Activated naive CD4-positive, alpha-beta T cell treated with anti-CD3 and anti-CD28 coated beads, Interleukin-2, amount 50 U/mL, for 24 hours (primary cell): Measurements from ENCODE around the gene CDK11A.
"Not testable (repeated sequence)": the region's sequence is repeated elsewhere in the genome, so short reads cannot be mapped to it uniquely, and the experiment has no call there.

Experiments used
- H3K27ac Mint-ChIP-seq: one replicate; pipeline ENCODE4 v1.8.0; 2021; ENCODE audit warnings: mild to moderate bottlenecking, mixed read lengths
- H3K27me3 Mint-ChIP-seq: one replicate; pipeline ENCODE4 v1.8.0; 2021; ENCODE audit warnings: mixed read lengths
- H3K36me3 Mint-ChIP-seq: one replicate; pipeline ENCODE4 v1.8.0; 2021; ENCODE audit warnings: mixed read lengths
- H3K4me1 Mint-ChIP-seq: one replicate; pipeline ENCODE4 v1.8.0; 2021; ENCODE audit warnings: mixed read lengths
- H3K4me3 Mint-ChIP-seq: one replicate; pipeline ENCODE4 v1.8.0; 2021; ENCODE audit warnings: mild to moderate bottlenecking, mixed read lengths
- H3K9me3 Mint-ChIP-seq: one replicate; pipeline ENCODE4 v1.8.0; 2021; ENCODE audit warnings: mixed read lengths

The CDK11A gene

DNA sequence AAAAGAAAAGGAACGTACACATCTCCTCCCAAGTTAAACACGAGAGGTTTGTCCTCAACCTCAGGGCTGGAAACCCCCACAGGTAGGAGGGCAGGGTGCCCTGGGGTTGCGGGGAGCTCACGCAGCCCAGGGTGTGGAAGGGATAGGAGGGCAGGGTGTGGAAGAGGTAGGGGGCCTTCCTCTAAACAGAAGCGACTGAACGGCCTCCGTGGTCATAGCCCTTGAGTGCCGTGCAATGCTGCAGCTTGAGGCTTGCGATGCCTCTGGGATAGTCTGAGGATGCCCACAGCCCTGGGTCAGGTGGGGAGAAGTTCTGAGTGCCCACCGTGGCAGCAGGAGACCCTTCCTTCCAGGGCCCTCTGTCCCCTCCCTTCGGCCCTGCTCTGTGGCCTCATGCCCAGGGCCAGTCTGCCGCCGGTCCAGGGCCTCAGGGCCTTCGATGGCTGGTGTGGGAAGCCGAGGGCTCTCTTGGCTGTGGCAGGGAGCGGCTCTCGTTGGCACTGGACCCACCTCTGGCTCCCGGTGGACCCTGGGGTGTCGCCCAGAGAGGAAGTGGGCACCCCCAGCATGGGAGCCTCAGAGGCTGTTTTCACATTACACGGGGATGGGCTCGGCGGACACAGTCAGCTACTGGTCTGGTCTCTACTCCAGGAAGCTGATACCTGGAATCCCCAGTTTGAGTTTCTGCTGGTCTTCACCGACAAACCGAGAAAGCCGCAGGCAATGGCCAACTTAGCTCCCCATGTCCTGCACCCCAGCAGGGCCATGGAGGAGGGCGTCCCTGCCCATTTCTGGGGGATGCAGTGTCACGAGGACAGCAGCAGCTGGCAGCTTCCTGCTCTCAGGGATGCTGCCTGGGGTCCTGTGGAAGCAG, 59.0 kb downstream of the CDK11A start:
- Mint-ChIP-seq H3K4me3 (no peak overlapping the region), H3K4me1 (peaks cover 3% of the 10 kb centered on the region), H3K36me3 (peaks cover 5% of the 10 kb centered on the region), H3K27me3 (no peaks in the 10 kb centered on the region), H3K9me3 (no peaks in the 10 kb centered on the region), H3K27ac (no peak overlapping the region)

DNA sequence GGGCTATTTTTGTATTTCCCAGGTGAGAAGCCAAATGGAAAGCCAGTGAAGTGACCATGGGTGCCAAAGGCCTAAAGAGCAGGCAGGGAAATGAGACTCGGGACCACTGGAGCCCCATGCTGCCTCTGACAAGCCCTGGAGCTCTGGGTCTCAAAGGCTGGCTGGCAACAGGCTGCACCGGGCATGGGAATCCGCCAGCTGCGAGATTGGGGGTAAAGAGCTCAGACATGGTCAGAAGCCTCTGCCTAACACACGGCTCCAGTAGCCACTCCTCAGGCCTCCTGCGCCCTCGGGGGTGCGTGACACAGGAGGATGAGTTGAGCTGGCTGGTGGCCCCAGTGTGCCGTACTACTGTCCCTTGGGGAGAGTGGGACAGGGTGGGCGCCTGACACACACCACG, 59.8 kb downstream of the CDK11A start:
- not testable (repeated sequence) for H3K9me3 Mint-ChIP-seq, H3K27ac Mint-ChIP-seq, H3K4me3 Mint-ChIP-seq, H3K4me1 Mint-ChIP-seq, H3K27me3 Mint-ChIP-seq, H3K36me3 Mint-ChIP-seq

- H3K4me3 Mint-ChIP-seq, H3K36me3 Mint-ChIP-seq, H3K9me3 Mint-ChIP-seq, H3K4me1 Mint-ChIP-seq, H3K27me3 Mint-ChIP-seq: not testable (repeated sequence)
- peak overlapping the region; percentile 41 for H3K27ac Mint-ChIP-seq
Observed at GRCh38 chr1:1662830-1663560, 61.2 kb downstream of the CDK11A start.

- not testable (repeated sequence) for H3K27me3 Mint-ChIP-seq, H3K4me1 Mint-ChIP-seq, H3K4me3 Mint-ChIP-seq, H3K9me3 Mint-ChIP-seq, H3K36me3 Mint-ChIP-seq
- peak overlapping the region; percentile 41 for H3K27ac Mint-ChIP-seq
Observed at GRCh38 chr1:1662392-1662791, 61.8 kb downstream of the CDK11A start.

DNA sequence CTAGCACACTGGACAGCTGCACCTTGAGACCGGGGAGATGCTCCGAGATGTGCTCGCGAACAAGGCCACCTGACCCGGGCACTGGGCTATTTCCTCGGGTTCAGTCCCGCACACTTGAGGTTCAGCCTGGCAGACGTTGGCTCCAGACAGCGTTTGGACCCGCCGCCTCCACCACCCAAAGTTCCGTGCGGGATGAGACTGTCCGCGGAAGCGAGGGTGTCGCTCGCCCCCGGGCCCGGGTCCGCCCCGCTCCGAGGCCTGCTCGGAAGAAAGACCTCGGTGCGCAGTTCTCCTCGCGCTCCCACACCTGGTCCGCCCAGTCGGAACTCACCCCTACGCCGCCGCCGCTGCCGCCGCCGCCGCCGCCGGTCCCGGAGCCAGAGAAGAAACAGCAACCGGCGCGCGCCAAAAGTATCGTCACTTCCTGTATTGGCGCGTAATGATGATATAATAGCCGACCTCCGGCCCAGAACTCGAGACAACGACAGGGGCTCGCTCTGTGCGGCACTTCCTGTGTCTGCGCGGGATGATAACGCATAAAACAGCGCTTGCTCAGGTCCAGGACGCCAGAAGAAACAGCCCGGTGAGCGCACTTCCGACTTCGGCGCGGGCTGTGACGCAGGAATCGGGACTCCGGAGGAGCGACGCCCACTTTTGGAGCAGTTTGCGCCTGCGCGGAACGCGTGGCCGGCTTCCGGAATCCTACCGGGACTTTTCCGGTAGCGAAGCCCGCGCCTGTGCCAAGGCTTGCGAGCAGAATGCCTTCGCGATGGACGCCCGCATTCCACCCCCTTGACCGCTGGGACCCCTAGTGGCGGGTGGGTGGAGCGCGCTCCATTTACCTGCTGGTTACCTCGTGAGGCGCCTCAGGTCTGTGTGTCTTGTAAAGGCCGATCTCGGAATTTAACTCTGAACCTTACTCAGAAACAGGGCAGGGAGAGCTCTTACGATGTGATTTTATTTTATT, 65.3 kb downstream of the CDK11A start, which contains the start of gene CDK11B:
TSS of gene CDK11B (minus strand) at position 422 of the 967 bp plus-strand sequence. CDS start 1,519 bp downstream, outside the sequence.
- H3K27me3 Mint-ChIP-seq, H3K4me1 Mint-ChIP-seq, H3K9me3 Mint-ChIP-seq, H3K36me3 Mint-ChIP-seq: not testable (repeated sequence)
- Mint-ChIP-seq H3K4me3 (peak within 1 kb of the TSS; percentile 94), H3K27ac (peak within 1 kb of the TSS; percentile 100)
